Left colon (tissue), 2 donors: ENCODE measurements around the gene FLOT1. TPM values are rescaled to one million over a fixed set of nuclear protein-coding genes. Genes with fewer than 3 reads are reported as not detected.
"Not testable (repeated sequence)": the region's sequence is repeated elsewhere in the genome, so short reads cannot be mapped to it uniquely, and the experiment has no call there.

Experiments used
- ATAC-seq: fragments of 200-7000 bp; cut with Tn5 transposase; one replicate; pipeline ENCODE4 v1.9.1; 2020; ENCODE audit warnings: mild to moderate bottlenecking, moderate library complexity
- DNase-seq, 2 donors: peaks; one replicate each; pipeline ENCODE4 v3.0.0-alpha.2; 2020
- intact Hi-C, 2 donors: fragments of 100-400 bp; cut with DNase I in 1 of 2; cut with micrococcal nuclease in 1 of 2; formaldehyde crosslinking; loops; one replicate each; pipeline versions ENCODE4 v1.11.2 to v1.14.0; 2022; cut with DNase I, micrococcal nuclease
- total RNA-seq, 2 donors: library from RNA; stranded (reverse); fragmentation: NEBNext Ultra II Directional; extraction: Animal tissue kit (Norgen Biotek cat#: 25700); gene quantifications; one replicate each; pipeline ENCODE4 v1.2.1, GENCODE V29; 2021
- donor health status: DM: no; HTN: no; CAD: no.
- donor health status: DM: yes; HTN: yes; CAD: no.

Gene FLOT1
- total RNA-seq, 2 donors from 2014 or later = 130 to 137 TPM

DNA sequence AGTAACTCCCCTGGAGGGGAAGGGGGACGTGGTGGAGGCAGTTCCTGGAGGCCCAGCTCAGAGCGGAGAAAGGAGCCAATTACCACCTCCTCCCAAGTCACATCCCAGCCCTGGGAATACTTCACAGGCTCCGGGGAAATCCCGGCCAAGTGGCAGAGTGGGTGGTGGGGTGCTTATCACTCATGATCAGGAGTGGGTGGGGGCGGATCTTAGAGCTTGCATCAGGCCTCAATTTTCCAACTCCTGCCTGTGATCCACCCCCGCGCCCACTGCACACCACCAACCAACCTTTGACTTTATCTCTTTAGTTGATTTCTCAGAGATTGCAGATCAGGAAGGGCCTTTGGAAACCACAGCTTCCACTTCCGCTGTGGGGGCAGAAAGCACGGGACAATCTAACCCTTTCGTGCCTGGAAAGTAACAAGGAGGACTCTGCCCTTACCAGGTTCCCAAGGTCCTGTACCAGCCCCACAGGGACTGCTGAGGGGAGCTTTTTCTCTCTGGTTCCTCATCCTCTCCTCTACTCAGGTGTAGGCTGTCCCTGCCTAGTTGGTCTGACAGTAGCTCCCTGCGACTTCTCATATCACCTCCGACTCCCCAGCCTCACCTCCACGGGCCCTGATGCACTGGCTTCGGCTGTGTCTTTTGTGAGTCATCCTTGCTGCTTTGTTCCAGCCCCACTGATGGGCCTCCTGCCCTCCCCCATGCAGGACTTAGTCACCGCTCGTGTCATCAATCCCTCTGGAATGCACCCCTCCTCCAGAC lies 26.8 kb upstream of the FLOT1 start:
- peak in 1 of 2 donors; percentile 71 for DNase-seq
- peak; percentile 58 for ATAC-seq
- intact Hi-C loops = no loop called here

DNA sequence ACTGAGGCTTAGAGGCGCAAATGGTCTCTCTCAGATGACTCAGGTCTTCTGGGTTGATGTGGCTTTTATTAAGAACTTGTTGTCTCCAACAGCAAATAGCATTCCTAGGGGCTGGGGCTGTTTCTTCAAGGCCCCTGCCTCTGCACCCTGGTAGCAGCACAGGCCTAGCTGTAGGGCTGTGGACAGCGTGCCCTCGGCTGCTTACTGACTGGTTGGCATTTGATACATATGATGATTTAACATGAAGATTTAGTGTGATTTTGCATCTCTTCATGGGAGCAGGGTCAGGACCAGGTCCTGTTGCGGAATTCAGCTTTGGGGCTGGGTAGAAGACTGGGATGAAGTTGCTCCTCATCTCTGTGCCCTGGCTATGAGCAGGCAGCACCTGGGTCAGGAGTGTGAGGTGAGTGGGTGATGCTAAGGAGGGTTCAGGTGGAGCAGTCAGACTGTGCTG lies 26.2 kb upstream of the FLOT1 start:
- no peak for ATAC-seq
- intact Hi-C loops = no loop called here

DNA sequence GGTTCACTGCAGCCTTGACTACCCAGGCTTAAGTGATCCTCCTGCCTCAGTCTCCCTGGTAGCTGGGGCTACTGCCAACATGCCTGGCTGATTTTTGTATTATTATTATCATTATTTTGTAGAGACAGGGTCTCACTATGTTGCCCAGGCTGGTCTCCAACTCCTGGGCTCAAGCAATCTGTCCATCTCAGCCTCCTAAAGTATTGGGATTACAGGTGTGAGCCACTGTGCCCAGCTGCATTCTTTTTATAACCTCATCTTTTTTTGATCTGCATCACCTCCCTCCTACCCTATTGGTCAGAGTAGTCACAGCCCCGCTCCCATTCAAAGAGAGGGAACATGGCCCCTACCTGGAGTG lies 25.4 kb upstream of the FLOT1 start:
- intact Hi-C loops = no loop called here
- no peak for DNase-seq
- no peak for ATAC-seq

More for the DNA sequence above, 26.2 kb upstream of the FLOT1 start:
- no peak for DNase-seq

- intact Hi-C loops = no loop called here
- ATAC-seq (no peak), DNase-seq (no peak)
Observed at GRCh38 chr6:30767158-30767943, 24.9 kb upstream of the FLOT1 start.

- intact Hi-C loops = no loop called here
- ATAC-seq (no peak), DNase-seq (no peak)
Observed at GRCh38 chr6:30766461-30767157, 24.1 kb upstream of the FLOT1 start.

DNA sequence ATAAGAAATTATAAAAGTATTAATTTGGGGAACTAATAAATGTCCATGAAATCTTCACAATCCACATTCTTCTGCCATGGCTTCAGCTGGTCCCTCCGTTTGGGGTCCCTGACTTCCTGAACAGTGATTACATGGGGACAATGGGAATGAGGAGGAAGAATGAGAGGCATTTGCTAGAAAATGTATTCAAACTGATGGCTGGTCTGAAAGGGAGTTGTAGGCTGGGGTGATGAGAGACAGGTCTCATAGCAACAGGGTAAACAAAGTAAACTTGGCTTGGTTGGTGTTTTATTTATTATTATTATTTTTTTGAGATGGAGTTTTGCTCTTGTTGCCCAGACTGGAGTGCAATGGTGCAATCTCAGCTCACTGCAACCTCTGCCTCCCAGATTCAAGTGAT lies 23.0 kb upstream of the FLOT1 start:
- DNase-seq, ATAC-seq, intact Hi-C loops: not testable (repeated sequence)

DNA sequence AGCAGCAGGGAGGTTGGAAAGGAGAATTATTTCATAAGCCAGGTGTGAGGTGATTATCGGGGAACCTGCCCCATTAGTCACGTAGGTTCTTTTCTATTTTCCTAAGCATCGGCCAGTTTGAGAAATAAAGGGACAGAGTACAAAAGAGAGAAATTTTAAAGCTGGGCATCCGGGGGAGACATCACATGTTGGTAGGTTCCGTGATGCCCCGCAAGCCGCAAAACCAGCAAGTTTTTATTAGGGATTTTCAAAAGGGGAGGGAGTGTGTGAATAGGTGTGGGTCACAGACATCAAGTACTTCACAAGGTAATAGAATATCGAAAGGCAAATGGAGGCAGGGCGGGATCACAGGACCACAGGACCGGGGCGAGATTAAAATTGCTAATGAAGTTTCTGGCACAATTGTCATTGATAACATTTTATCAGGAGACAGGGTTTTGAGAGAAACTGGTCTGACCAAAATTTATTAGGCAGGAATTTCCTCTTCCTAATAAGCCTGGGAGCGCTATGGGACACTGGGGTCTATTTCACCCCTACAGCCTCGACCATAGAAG lies 22.1 kb upstream of the FLOT1 start:
- intact Hi-C loops, DNase-seq, ATAC-seq: not testable (repeated sequence)

DNA sequence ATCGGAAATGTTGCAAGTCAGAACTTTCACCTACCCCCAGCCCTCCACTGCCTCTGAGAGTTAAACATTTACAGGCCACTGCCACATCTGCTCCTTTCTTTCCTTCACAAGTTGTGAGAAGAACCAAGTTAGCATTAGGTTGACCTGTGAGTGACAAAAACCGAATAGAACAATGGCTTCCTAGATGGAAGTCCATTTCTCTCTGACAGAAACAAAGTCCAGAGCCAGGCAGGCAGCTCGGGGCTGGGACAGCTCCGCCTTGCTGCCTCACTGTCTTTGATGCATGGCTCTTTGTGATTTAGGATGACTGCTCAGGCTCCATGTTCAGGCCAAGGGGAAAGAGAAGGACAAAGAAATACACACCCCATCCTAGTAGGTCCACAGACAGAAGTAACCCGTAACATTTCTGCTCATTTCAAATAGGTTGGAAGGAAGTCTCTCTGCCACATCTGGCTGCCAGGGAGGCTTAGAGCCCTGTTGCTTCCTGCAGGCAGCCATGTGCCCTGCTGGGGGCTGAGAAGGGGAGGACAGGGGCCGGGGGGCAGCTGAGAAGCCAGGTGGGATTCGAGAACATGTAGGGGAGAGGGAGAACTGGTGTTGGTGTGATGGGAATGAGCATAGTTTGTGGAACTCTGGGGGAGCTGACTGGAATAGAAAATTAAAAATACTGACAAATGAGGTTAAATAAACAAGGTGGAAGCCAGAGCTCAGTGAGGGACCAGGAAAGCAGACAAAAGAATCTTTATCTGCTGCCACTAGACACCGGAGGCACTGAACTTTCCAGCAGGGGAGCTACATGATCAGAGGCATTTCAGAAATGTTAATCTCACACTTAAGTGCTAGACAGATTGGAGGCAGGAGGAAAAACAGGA lies 21.4 kb upstream of the FLOT1 start:
- DNase-seq (no peak), ATAC-seq (peak; percentile 79)
- intact Hi-C loops = no loop called here

DNA sequence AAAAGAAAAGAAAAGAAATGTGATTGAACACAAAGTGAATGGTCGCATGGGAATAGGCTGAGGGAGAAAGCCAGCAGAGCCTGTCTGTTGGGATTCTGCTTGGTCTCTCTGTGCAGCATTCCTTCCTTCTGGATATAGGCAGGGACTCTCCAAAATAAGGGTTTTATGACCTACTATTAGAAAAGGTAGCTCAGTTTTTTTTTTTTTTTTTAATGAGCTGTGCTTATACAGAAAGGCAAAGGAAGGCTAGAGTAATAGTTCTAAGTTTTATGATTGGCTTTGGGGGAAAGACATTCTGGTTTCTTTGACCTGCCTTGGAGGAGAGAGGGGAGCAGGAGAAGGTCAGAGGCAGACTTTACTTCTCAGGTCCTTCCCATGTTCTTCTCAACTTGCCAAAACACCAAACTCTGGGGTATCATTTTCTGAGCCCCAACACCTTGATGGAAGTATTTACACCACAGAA lies 20.7 kb upstream of the FLOT1 start:
- ATAC-seq (peak; percentile 48), DNase-seq (no peak)
- intact Hi-C loops = no loop called here

DNA sequence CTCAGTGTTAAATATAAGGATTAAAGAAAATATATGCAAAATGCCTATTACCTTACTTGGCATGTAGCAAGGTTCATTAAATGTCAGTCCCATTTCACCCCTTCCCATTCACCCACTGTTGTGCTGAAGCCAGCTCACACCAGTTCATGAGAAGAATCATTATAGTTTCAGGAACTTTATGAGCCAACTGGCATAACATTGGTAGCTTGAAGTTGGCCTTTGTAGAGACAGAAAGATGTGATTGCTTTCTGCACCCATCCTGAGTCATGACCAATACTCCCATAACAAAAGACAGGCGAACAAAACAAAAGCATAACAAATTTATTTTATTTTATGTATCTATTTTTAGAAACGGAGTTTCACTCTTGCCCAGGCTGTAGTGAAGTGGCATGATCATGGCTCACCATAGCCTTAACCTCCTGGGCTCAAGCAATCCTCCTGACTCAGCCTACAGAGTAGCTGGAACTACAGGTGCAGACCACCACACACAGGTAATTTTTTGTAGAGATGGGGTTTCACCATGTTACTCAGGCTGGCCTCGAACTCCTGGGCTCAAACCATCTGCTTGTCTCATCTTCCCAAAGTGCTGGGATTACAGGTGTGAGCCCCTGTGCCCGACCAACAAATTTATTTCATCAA lies 19.4 kb upstream of the FLOT1 start:
- no peak for DNase-seq
- intact Hi-C loops = no loop called here
- no peak for ATAC-seq

DNA sequence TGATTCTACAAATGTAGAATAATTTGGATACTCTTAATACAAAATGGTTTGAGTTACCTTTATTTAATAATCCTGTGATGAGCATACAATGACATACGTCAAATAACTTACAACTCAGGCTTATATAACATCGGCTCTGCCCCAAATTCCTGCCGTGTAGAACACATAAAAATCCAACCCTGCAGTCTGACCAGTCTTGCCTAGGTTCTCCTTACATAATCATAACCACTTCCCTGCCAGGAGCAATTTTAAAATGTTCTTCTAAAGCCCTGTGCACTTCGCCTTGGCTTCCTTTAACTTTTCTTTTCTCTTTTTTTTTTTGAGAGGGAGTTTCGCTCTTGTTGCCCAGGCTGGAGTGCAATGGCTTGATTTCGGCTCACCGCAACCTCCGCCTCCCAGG lies 18.1 kb upstream of the FLOT1 start:
- intact Hi-C loops = no loop called here
- no peak for ATAC-seq
- DNase-seq = no peak

- intact Hi-C loops = no loop called here
- no peak for DNase-seq
- no peak for ATAC-seq
Observed at GRCh38 chr6:30759575-30760239, 17.2 kb upstream of the FLOT1 start.

- no peak for DNase-seq
- ATAC-seq = no peak
- intact Hi-C loops = no loop called here
Observed at GRCh38 chr6:30757261-30757904, 14.9 kb upstream of the FLOT1 start.

DNA sequence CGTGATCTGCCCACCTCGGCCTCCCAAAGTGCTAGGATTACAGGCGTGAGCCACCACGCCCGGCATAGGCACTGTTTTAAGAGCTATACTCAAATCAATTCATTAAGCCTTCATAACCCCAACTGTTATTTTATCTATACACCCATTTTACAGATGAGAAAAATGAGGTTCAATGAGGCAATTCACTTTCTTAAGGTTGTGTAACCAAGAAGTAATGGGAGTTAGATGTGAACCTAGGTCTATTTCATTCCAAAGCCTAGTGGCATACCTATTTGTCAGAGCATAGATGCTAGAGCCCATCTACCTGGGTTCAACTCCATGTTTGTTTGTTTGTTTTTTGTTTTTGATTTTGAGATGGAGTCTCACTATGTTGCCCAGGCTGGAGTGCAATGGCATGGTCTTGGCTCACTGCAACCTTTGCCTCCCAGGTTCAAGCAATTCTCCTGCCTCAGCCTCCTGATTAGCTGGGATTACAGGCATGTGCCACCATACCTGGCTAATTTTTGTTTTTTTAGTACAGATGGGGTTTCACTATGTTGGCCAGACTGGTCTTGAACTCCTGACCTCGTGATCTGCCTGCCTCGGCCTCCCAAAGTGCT lies 14.0 kb upstream of the FLOT1 start:
- intact Hi-C loops, ATAC-seq, DNase-seq: not testable (repeated sequence)

- intact Hi-C loops = no loop called here
- ATAC-seq = no peak
- no peak for DNase-seq
Observed at GRCh38 chr6:30754631-30755030, 12.1 kb upstream of the FLOT1 start.

DNA sequence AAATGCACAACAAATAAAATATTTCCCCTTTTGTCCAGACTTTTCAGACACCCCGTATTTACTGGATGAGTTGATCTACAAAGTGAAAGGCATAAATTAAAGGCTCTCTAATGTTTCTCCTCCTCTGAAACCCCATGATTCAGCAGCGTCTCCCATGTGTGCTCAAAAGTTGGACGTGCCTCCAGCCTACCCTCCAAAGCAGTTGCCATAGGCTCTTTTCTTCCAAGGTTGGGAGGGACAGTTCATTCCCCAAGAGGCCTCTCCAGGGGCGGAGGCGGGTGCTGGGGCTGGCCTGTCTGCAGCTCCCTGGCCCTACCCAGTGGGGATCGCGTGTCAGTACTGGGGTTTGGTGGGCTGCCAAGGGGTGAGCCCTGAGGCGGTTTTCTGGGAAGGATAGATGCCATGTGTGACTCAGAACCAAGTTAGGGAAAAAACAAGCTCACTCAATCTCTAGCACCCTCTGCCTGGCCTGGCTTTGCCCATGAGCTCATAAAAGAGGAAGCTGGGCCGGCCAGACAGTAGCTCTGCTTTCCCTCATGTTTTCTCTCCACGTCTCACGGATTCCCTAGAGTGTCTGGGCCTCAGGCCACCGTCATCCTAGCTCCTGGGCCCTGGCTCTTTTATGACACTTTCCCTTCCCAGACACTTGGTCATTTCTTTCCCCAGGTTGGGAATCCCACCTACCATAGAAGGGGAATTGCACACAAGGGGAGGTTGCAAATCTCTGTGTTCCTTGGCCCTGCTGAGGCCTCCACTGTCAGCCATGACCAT lies 9.9 kb upstream of the FLOT1 start:
- intact Hi-C loops = no loop called here
- DNase-seq (peak; percentile 69 to 93), ATAC-seq (no peak)
